Esophagus squamous epithelium (tissue), 4 donors: ENCODE measurements around the gene DXO.
"Not testable (repeated sequence)": the region's sequence is repeated elsewhere in the genome, so short reads cannot be mapped to it uniquely, and the experiment has no call there.

ENCODE experiments used
- CTCF ChIP-seq, 6 experiments: fragments of 450-650 bp in 4 of 6; fragments of 200-600 bp in 2 of 6; sonication (generic) in 2 of 6; IDR thresholded peaks; one replicate each; pipeline ENCODE4 v1.5.1; 2016 to 2019; ENCODE audit warnings: antibody characterized with exemption in 6 of 6, mild to moderate bottlenecking in 4 of 6, moderate library complexity in 4 of 6
- POLR2A ChIP-seq, 4 donors: fragments of 450-650 bp; IDR thresholded peaks; one replicate each; pipeline ENCODE4 v1.6.1; 2017; ENCODE audit warnings: antibody characterized with exemption in 4 of 4, mild to moderate bottlenecking in 4 of 4, moderate library complexity in 3 of 4

- not testable (repeated sequence) for TF ChIP-seq CTCF, POLR2A (IDR thresholded peaks at IDR 0.05)
These were observed 32.5 kb upstream of the DXO start for GRCh38 chr6:32004393-32004792.
